CD8-positive, alpha-beta memory T cell (primary cell): Measurements from ENCODE around the gene ZNF593OS. TPM values are rescaled to one million over a fixed set of nuclear protein-coding genes. Genes with fewer than 3 reads are reported as not detected.
A peak's percentile ranks its signal among the peaks of the same experiment; 100 is the strongest.

Experiments used
- CTCF ChIA-PET: fragments of 350-600 bp; sonication (Branson Sonifier 250); formaldehyde crosslinking; loops from one replicate; lab custom pipeline; 2021; ENCODE audit warnings: antibody characterized with exemption; lab: Charles Lee
- POLR2A ChIA-PET: fragments of 350-600 bp; sonication (Branson Sonifier 250); formaldehyde crosslinking; loops from one replicate; lab custom pipeline; 2021; ENCODE audit warnings: antibody characterized with exemption; lab: Charles Lee
- DNase-seq, 5 donors: peaks; one replicate each; pipeline versions ENCODE4 v3.0.0 to v3.0.0-alpha.2; 2020 to 2022; ENCODE audit warnings: mixed read lengths in 1 of 5
- H3K27ac ChIP-seq: one replicate; pipeline ENCODE4 v1.7.0; 2013; ENCODE audit warnings: low read depth, mild to moderate bottlenecking, low read length, moderate library complexity
- H3K27me3 ChIP-seq: 2 replicates; pipeline ENCODE4 v1.7.0; 2013; ENCODE audit warnings: low read length, mild to moderate bottlenecking; ENCODE audit not compliant: insufficient read depth, poor library complexity, severe bottlenecking
- H3K36me3 ChIP-seq: 2 replicates; pipeline ENCODE4 v1.7.0; 2013; ENCODE audit warnings: mild to moderate bottlenecking, low read length, moderate library complexity; ENCODE audit not compliant: insufficient read depth
- H3K4me1 ChIP-seq: 2 replicates; pipeline ENCODE4 v1.7.0; 2013; ENCODE audit warnings: mild to moderate bottlenecking, low read length, moderate library complexity; ENCODE audit not compliant: insufficient read depth
- H3K4me3 ChIP-seq: 2 replicates; pipeline ENCODE4 v1.7.0; 2013; ENCODE audit warnings: mild to moderate bottlenecking, low read length
- H3K9me3 ChIP-seq: 2 replicates; pipeline ENCODE4 v1.7.0; 2013; ENCODE audit warnings: mild to moderate bottlenecking, low read length
- H3K27ac Mint-ChIP-seq, 8 donors: one replicate each; pipeline ENCODE4 v1.8.0; 2020 to 2021; ENCODE audit warnings: mixed read lengths in 8 of 8, mild to moderate bottlenecking in 6 of 8, inconsistent platforms in 3 of 8, moderate library complexity in 3 of 8
- H3K27me3 Mint-ChIP-seq, 2 donors: one replicate each; pipeline ENCODE4 v1.8.0; 2020 to 2021; ENCODE audit warnings: mixed read lengths in 2 of 2, mild to moderate bottlenecking in 1 of 2, moderate library complexity in 1 of 2
- H3K36me3 Mint-ChIP-seq, 3 donors: one replicate each; pipeline ENCODE4 v1.8.0; 2020 to 2021; ENCODE audit warnings: mixed read lengths in 3 of 3, inconsistent platforms in 1 of 3, mild to moderate bottlenecking in 1 of 3
- H3K4me1 Mint-ChIP-seq, 3 donors: one replicate each; pipeline ENCODE4 v1.8.0; 2020 to 2021; ENCODE audit warnings: mixed read lengths in 3 of 3, inconsistent platforms in 1 of 3, mild to moderate bottlenecking in 1 of 3
- H3K4me3 Mint-ChIP-seq, 7 donors: one replicate each; pipeline ENCODE4 v1.8.0; 2020 to 2021; ENCODE audit warnings: mixed read lengths in 7 of 7, mild to moderate bottlenecking in 6 of 7, moderate library complexity in 4 of 7, inconsistent platforms in 2 of 7
- H3K9me3 Mint-ChIP-seq, 5 donors: one replicate each; pipeline ENCODE4 v1.8.0; 2020 to 2022; ENCODE audit warnings: mixed read lengths in 5 of 5, mild to moderate bottlenecking in 3 of 5, moderate library complexity in 2 of 5, inconsistent platforms in 1 of 5
- polyA plus RNA-seq: library from polyadenylated mRNA; unstranded; fragments of 300-500 nt; fragmentation: Illumina TruSeq; gene quantifications from one replicate; pipeline ENCODE4 v1.2.3, GENCODE V29; 2021
- total RNA-seq, 2 experiments: library from RNA; stranded (reverse); gene quantifications; one replicate each; pipeline ENCODE4 v1.2.3, GENCODE V29; 2021

The ZNF593OS gene
- total and polyA plus RNA-seq, 3 experiments from 2014 or later = 0.85 TPM; not detected in 2

DNA sequence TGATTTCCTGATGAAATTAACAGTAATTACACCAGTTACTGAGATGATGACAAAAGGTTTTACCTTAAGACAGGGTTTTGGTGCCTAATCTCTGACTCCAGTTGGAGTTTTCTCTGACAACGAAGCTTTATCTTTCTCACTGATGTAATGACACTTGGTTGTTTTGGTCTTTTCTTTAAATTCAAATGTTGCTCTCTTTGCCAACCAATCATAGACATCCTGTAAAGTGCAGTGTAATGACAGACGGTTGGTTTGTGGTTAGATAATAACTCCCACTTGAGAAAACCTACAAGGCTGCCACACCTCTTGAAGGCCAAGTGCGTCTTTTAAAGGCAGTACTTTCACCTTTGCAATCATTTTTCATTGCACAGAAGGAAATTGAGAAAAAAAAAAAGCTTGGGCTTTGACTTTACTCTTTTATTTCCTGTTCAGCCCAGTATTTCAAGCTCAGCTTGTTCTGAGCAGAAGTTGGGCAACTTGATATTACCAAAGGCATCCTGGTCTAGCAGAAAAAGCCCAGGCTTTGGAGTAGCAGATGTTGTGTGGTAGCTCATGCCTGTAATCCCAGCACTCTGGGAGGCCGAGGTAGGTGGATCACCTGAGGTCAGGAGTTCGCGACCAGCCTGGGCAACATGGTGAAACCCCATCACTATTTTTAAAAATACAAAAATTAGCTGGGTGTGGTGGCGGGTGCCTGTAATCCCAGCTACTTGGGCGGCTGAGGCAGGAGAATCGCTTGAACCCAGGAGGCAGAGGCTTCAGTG is 45.1 kb downstream of the ZNF593OS start:
- Histone ChIP-seq H3K9me3 (no peaks in the 10 kb centered on the region), H3K4me1 (peaks cover 29% of the 10 kb centered on the region), H3K27me3 (no peaks in the 10 kb centered on the region), H3K27ac (peak overlapping the region; percentile 79), H3K36me3 (no peaks in the 10 kb centered on the region), H3K4me3 (peak overlapping the region; percentile 38)
- Mint-ChIP-seq H3K4me3 (peak overlapping the region; percentile 22 to 82 (median 71)), H3K27ac (peak overlapping the region; percentile 58 to 93 (median 89)), H3K27me3 (peaks cover 0 to 16% of the 10 kb centered on the region in 2 donors), H3K9me3 (no peaks in the 10 kb centered on the region), H3K36me3 (peaks cover 0 to 21% (median 3%) of the 10 kb centered on the region in 3 donors), H3K4me1 (peaks cover 32 to 53% (median 48%) of the 10 kb centered on the region in 3 donors)
- DNase-seq = peak in 4 of 5 donors; percentile 46 to 90 (median 84)
- POLR2A ChIA-PET = interaction anchor here (0.7 to 2.7 kb wide), 6 partner anchors 11 to 306 kb away, joined by 3 to 24 read pairs (median 6); partner anchors contain the start of genes DHDDS and PDIK1L
- CTCF ChIA-PET = interaction anchor here (0.7 to 3.4 kb wide), 14 partner anchors 11 to 291 kb away, joined by 3 to 39 read pairs (median 4); partner anchors contain the start of gene ZNF593

DNA sequence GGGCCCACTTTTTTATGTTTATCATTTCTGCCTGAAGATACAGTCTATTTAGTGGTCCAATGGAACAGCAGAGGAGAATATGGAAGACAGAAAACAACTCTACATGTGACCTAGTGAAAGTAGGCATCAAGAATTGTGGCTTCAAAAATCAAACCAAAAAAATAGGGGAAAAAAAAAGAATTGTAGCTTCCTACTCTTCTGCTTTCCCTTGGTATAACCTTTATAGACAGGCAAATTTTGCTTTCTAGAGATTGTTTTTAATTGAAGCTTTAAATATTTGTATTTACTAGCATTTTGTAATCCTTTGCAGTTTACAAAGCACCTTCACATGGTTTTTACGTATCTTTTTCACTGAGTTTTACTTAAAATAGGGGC is 45.7 kb downstream of the ZNF593OS start:
- H3K4me3 Mint-ChIP-seq = peak overlapping the region in 5 of 7 donors; percentile 22 to 82 (median 71)
- Histone ChIP-seq H3K4me3 (no peak overlapping the region), H3K36me3 (no peaks in the 10 kb centered on the region), H3K27me3 (no peaks in the 10 kb centered on the region), H3K27ac (peak overlapping the region; percentile 79), H3K9me3 (no peaks in the 10 kb centered on the region), H3K4me1 (peaks cover 29% of the 10 kb centered on the region)
- peaks cover 0 to 24% (median 1%) of the 10 kb centered on the region in 3 donors for H3K36me3 Mint-ChIP-seq
- ChIA-PET CTCF (interaction anchor here (1.1 to 3.4 kb wide), 10 partner anchors 11 to 291 kb away, joined by 3 to 39 read pairs (median 4); partner anchors contain the start of gene ZNF593), POLR2A (interaction anchor here (0.9 to 2.7 kb wide), 4 partner anchors 11 to 306 kb away, joined by 4 to 24 read pairs (median 9); partner anchors contain the start of genes DHDDS and PDIK1L)
- H3K27me3 Mint-ChIP-seq = peaks cover 0 to 13% of the 10 kb centered on the region in 2 donors
- H3K27ac Mint-ChIP-seq = peak overlapping the region; percentile 58 to 93 (median 89)
- H3K9me3 Mint-ChIP-seq = no peaks in the 10 kb centered on the region
- peaks cover 32 to 53% (median 48%) of the 10 kb centered on the region in 3 donors for H3K4me1 Mint-ChIP-seq
- DNase-seq = no peak

GRCh38 chr1:26125382-26125781 is 46.2 kb downstream of the ZNF593OS start:
- no peaks in the 10 kb centered on the region for H3K36me3 ChIP-seq
- peak overlapping the region in 3 of 8 donors; percentile 7 to 91 (median 58) for H3K27ac Mint-ChIP-seq
- H3K9me3 ChIP-seq = no peaks in the 10 kb centered on the region
- peaks cover 32 to 53% (median 49%) of the 10 kb centered on the region in 3 donors for H3K4me1 Mint-ChIP-seq
- H3K9me3 Mint-ChIP-seq = no peaks in the 10 kb centered on the region
- peaks cover 0 to 8% of the 10 kb centered on the region in 2 donors for H3K27me3 Mint-ChIP-seq
- H3K4me3 Mint-ChIP-seq = no peak overlapping the region
- ChIA-PET POLR2A (interaction anchor here (2.3 to 2.7 kb wide), 2 partner anchors 14 to 20 kb away, joined by 14 to 24 read pairs; partner anchors contain the start of gene PDIK1L), CTCF (interaction anchor here (1.5 to 2.5 kb wide), 2 partner anchors 20 to 35 kb away, joined by 3 to 39 read pairs; no protein-coding TSS in a partner anchor)
- no peak for DNase-seq
- H3K36me3 Mint-ChIP-seq = peaks cover 0 to 25% (median 1%) of the 10 kb centered on the region in 3 donors
- peak overlapping the region; percentile 79 for H3K27ac ChIP-seq
- H3K4me1 ChIP-seq = peaks cover 29% of the 10 kb centered on the region
- no peak overlapping the region for H3K4me3 ChIP-seq
- H3K27me3 ChIP-seq = no peaks in the 10 kb centered on the region

DNA sequence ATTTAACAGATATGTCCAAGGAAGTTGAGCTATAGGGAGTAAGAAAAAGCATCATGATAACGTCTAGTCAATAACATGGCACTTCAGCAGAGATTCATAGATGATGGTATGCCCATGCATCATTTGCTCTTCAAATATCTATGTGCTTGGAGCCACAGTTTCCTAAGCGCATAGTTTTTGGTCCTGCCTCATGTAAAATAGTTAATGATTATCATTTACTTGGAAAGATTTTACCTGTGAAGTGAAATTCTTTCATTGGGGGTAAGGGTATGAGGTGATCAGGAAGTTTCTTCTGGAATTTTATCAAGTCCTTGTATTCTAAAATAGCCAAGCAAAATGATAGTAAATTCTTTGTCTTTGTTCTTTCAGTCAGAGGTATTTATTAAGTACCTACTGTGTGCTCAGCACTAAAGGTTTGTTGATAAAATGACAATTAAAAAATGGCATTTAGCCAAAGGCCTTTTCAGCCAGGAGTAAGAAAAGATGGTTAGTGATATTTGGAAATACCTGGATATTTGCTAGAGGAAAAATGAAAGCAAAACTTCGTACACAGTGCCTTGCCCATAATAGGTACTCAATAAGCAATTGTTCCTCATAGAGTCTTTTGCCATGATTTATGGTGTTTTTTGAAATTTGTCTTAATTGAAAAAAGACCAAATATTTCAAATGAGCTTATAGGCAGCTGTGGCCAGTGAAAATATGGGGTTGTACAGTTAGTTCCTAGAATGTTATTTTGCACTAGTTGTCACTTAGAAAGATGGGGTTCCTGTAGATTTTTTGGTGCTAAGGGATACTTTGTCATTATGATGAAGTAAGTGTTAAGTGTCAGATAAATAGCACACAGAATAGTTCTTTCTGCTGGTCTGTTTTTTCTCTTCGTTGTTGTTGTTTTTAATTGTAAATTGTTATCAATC is 47.0 kb downstream of the ZNF593OS start:
- Mint-ChIP-seq H3K27me3 (peaks cover 0 to 8% of the 10 kb centered on the region in 2 donors), H3K4me3 (no peak overlapping the region), H3K9me3 (no peaks in the 10 kb centered on the region), H3K36me3 (peaks cover 0 to 32% (median 1%) of the 10 kb centered on the region in 3 donors), H3K4me1 (peaks cover 35 to 61% (median 54%) of the 10 kb centered on the region in 3 donors), H3K27ac (peak overlapping the region in 2 of 8 donors; percentile 7 to 29)
- no peaks in the 10 kb centered on the region for H3K27me3 ChIP-seq
- CTCF ChIA-PET = interaction anchor here (1.6 to 5.6 kb wide), 3 partner anchors 17 to 110 kb away, joined by 6 to 22 read pairs (median 10); partner anchors contain the start of gene CEP85
- peaks cover 29% of the 10 kb centered on the region for H3K4me1 ChIP-seq
- H3K36me3 ChIP-seq = no peaks in the 10 kb centered on the region
- POLR2A ChIA-PET = no interaction called here
- peak overlapping the region; percentile 79 for H3K27ac ChIP-seq
- H3K4me3 ChIP-seq = no peak overlapping the region
- H3K9me3 ChIP-seq = no peaks in the 10 kb centered on the region
- no peak for DNase-seq

DNA sequence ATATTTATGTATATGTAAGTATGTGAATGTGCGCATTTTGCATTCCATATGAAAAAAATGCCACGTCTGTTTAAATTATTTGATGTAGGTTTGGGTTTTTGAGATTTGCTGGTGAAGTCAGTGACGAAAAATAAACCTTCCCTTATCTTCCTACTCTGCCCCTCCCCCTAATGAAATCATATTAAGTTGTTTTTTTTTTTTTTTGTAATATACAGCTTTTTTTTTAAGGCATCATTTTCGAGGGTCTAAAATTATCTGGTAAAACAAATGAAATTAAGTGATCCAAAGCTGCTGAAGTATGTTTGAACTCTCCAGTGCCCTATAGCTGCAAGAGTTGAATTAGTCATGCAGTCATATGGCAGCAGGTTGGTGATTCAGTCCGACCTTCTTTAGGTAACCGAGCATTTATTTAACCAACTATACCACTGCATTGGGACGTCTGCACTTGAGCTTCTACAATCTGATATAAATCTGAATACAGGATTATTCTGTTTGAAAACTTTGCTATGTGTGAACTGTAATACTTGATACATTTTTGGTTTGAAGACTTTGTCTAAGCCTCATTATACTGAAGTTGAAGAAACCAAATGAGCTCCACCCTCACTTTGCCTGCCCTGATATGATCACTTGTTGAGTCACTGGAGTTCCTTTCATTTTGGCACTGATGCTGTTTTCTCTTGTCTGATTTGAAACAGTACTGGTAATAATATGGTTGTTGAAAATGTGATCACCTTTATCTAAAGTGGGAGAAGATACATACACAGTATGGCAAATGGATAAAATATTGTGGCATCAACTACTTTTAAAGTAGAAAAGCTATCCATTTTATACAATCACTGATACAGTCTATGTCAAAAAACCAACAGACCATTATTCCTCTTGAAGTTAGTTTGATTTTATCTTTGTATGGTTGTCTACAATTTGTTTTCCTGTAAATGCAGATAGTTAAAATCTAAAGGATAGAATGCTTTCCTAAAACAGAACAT is 48.4 kb downstream of the ZNF593OS start:
- H3K4me3 Mint-ChIP-seq = peak overlapping the region in 1 of 7 donors; percentile 9
- no peaks in the 10 kb centered on the region for H3K9me3 Mint-ChIP-seq
- H3K36me3 ChIP-seq = peaks cover 3% of the 10 kb centered on the region
- peak overlapping the region; percentile 51 for H3K27ac ChIP-seq
- peaks cover 36 to 62% (median 49%) of the 10 kb centered on the region in 3 donors for H3K4me1 Mint-ChIP-seq
- ChIA-PET CTCF (interaction anchor here (1.0 to 5.6 kb wide), 6 partner anchors 14 to 111 kb away, joined by 3 to 22 read pairs (median 5); partner anchors contain the start of gene CEP85), POLR2A (interaction anchor here (0.8 to 1.0 kb wide), 3 partner anchors 10 to 22 kb away, joined by 3 to 5 read pairs (median 3); partner anchors contain the start of gene PDIK1L)
- H3K36me3 Mint-ChIP-seq = peaks cover 0 to 44% (median 1%) of the 10 kb centered on the region in 3 donors
- peaks cover 0 to 5% of the 10 kb centered on the region in 2 donors for H3K27me3 Mint-ChIP-seq
- H3K9me3 ChIP-seq = no peaks in the 10 kb centered on the region
- H3K27ac Mint-ChIP-seq = peak overlapping the region in 3 of 8 donors; percentile 22 to 75 (median 62)
- no peak overlapping the region for H3K4me3 ChIP-seq
- no peak for DNase-seq
- peaks cover 29% of the 10 kb centered on the region for H3K4me1 ChIP-seq
- no peaks in the 10 kb centered on the region for H3K27me3 ChIP-seq

DNA sequence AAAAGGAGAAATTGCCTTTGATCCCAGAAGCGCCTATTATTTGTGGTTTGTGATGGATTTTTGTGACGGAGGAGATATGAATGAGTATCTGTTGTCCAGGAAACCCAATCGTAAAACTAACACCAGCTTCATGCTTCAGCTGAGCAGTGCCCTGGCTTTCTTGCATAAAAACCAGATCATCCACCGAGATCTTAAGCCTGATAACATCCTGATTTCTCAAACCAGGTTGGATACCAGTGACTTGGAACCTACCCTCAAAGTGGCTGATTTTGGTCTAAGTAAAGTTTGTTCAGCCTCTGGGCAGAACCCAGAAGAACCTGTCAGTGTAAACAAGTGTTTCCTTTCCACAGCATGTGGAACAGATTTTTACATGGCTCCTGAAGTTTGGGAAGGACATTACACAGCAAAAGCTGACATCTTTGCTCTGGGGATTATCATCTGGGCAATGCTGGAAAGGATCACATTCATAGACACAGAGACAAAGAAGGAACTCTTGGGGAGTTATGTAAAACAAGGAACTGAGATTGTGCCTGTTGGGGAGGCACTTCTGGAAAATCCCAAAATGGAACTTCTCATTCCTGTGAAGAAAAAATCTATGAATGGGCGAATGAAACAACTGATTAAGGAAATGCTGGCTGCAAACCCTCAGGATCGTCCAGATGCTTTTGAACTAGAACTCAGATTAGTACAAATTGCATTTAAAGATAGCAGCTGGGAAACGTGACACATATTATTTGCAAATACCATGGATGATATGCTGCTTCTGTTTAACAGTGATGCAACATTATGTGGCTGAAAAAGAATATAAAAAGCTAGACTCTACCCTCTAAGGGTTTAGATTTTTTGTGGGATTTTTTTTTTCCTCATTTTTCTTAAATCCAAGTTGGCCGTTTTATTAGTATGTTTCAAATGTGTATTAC is 49.5 kb downstream of the ZNF593OS start:
- Mint-ChIP-seq H3K27ac (no peak overlapping the region), H3K27me3 (no peaks in the 10 kb centered on the region), H3K4me3 (no peak overlapping the region), H3K9me3 (no peaks in the 10 kb centered on the region), H3K36me3 (peaks cover 0 to 54% (median 1%) of the 10 kb centered on the region in 3 donors), H3K4me1 (peaks cover 26 to 54% (median 39%) of the 10 kb centered on the region in 3 donors)
- no peak for DNase-seq
- Histone ChIP-seq H3K4me3 (no peak overlapping the region), H3K9me3 (no peaks in the 10 kb centered on the region), H3K4me1 (peaks cover 18% of the 10 kb centered on the region), H3K27me3 (no peaks in the 10 kb centered on the region), H3K36me3 (peaks cover 6% of the 10 kb centered on the region), H3K27ac (no peak overlapping the region)
- ChIA-PET POLR2A (interaction anchor here (0.5 kb wide), 1 partner anchor 8 kb away, joined by 4 read pairs; no protein-coding TSS in a partner anchor), CTCF (interaction anchor here (1.1 to 5.6 kb wide), 4 partner anchors 9 to 23 kb away, joined by 3 to 22 read pairs (median 4); no protein-coding TSS in a partner anchor)
